ENCODE data around the gene HNRNPUL1.

The HNRNPUL1 gene

DNA sequence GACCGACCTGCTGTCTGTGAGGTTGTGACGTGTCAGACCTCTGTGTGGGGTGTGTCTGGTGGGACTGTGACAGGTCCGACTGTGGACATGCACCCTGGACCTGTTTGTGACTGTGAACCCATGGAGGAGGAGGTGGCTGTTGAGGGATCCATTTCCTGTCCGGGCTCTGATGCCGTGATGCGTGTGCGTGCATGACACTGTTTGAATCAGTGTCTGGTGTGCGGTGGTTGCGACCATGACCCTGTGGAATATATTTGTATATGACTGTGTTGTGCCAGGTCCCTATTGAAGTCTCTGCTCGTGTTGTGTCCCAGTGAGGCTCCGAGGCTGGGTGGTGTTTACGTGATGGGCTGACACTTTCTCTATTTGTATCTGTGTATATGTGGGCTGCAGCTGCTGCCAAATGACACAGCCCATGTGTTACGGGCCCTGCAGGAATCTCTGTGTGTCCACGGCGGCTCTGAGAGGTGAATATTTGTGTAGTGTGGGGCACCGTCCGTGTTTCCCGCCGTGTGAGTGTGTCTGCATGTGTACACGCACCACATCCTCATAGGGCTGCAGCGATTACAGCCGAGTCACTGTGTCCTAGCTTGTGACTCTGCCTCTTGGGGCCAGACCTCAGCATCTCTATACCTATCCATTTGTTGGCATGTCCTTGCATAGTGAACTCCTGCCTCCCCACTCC is 64.1 kb downstream of the HNRNPUL1 start:
- no peak for DNase-seq (ENCODE audit: low read depth)
- TF ChIP-seq, protein P1, sequence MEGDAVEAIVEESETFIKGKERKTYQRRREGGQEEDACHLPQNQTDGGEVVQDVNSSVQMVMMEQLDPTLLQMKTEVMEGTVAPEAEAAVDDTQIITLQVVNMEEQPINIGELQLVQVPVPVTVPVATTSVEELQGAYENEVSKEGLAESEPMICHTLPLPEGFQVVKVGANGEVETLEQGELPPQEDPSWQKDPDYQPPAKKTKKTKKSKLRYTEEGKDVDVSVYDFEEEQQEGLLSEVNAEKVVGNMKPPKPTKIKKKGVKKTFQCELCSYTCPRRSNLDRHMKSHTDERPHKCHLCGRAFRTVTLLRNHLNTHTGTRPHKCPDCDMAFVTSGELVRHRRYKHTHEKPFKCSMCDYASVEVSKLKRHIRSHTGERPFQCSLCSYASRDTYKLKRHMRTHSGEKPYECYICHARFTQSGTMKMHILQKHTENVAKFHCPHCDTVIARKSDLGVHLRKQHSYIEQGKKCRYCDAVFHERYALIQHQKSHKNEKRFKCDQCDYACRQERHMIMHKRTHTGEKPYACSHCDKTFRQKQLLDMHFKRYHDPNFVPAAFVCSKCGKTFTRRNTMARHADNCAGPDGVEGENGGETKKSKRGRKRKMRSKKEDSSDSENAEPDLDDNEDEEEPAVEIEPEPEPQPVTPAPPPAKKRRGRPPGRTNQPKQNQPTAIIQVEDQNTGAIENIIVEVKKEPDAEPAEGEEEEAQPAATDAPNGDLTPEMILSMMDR (conservative IDR thresholded peaks at IDR 0.05; ENCODE audit: control insufficient read depth, insufficient read depth, low read depth, low read length), result no peak
- no peak overlapping the region for H3K4me3 ChIP-seq (ENCODE audit: control insufficient read depth, low read depth, low read length)

DNA sequence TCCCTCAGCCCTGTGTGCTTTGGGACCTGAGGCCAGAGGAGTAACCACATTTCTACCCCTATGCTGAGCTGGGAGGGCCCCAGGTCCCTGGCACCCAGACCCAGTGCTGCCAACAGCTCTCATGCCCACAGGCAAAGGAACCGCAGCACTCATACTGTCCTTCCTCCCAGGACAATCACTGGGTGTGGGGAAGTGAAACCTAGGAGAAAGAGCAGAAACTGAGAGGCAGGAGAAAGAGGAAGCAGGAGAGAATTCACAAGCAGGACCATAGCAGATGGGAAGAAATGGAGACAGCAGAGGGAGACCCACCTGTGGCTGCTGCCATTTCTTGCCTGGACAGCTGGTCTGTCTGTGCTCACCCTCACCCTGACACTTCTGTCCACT is 64.7 kb downstream of the HNRNPUL1 start:
- DNase-seq (ENCODE audit: low read depth), result no peak
- TF ChIP-seq, protein P1 (conservative IDR thresholded peaks at IDR 0.05; ENCODE audit: control insufficient read depth, insufficient read depth, low read depth, low read length), result no peak
- H3K4me3 ChIP-seq (ENCODE audit: control insufficient read depth, low read depth, low read length), result no peak overlapping the region

DNA sequence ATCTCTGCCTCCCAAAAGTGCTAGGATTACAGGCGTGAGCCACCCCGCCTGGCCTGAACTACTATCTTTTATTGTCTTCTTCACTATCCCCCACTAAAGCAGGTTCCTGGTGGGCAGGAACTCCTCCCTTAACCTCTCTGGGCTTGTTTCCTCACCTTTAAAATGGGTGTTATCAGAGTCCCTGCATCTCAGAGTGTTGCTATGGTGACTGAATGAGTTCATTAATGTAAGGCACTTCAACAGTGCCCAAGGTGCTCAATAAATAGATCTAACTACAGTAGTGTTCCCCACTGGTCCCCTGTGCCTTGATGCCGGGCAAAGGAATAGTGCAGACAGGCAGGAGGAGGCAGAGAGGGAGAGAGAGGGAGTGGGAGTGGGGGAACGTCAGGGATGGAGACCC is 66.3 kb downstream of the HNRNPUL1 start:
- TF ChIP-seq, protein P1 (conservative IDR thresholded peaks at IDR 0.05; ENCODE audit: control insufficient read depth, insufficient read depth, low read depth, low read length), result no peak
- DNase-seq (ENCODE audit: low read depth), result no peak
- no peak overlapping the region for H3K4me3 ChIP-seq (ENCODE audit: control insufficient read depth, low read depth, low read length)

DNA sequence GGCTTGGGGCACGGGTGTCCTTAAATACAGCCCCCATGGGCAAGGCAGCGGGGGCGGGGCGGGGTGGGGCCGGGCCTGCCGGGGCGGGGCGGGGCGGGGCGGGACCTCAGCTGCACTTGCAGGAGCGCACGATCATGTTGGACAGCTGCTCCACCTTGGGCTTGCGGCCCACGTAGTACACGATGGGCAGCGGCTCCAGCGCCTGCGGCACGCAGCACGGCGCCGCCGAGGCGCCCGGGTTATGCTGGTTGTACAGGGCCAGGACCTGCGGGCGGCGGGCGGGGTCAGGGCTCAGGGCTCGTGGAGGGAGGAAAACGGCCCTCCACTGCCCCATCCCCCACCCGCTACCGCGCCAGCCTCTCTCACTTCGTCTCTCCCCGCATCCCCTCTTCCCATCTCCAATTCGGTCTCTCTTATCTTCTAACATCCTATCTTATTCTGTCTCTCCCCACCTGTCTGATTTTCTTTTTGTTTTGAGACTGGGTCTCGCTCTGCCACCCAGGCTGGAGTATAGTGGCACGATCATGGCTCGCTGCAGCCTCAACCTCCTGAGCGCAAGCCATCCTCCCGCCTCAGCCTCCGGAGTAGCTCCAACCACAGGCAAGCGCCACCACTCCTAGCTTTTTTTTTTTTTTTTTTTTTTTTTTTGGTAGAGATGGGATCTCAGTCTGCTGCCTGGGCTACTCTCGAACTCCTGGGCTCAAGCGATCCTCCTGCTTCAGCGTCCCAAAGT is 66.9 kb downstream of the HNRNPUL1 start:
- DNase-seq (ENCODE audit: low read depth), result no peak
- TF ChIP-seq, protein P1 (conservative IDR thresholded peaks at IDR 0.05; ENCODE audit: control insufficient read depth, insufficient read depth, low read depth, low read length), result no peak
- no peak overlapping the region for H3K4me3 ChIP-seq (ENCODE audit: control insufficient read depth, low read depth, low read length)

DNA sequence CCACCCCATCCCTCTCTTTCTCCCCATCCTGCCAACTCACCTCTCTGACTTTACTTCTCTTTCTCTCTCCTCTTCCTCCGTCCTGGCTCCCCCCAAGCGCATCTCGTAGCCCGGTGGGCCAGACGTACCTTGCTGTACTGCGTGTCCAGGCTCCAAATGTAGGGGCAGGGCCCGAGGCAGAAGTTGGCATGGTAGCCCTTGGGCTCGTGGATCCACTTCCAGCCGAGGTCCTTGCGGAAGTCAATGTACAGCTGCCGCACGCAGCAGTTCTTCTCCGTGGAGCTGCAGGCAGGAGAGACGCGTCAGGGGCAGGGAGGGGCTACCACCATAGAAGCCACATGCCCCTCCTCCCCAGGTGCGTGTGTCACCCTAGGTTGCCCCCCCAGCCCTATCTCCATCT is 67.8 kb downstream of the HNRNPUL1 start:
- no peak for DNase-seq (ENCODE audit: low read depth)
- TF ChIP-seq, protein P1 (conservative IDR thresholded peaks at IDR 0.05; ENCODE audit: control insufficient read depth, insufficient read depth, low read depth, low read length), result no peak
- no peak overlapping the region for H3K4me3 ChIP-seq (ENCODE audit: control insufficient read depth, low read depth, low read length)

DNA sequence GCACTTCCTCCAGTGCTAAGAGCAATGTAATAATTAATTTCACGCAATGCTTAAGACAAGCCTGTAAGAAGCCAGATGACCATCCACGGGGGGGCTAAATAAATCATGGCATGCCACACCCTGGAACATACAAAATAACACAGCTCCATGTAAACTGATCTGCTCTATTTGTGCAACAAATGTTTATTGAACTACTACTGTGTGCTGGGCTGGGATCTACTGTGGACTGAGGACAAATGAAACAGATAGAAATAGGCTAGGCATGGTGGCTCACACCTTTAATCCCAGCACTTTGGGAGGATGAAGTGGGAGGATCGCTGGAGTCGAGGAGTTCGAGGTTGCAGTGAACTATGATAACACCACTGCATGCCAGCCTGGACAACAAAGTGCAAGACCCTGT is 68.3 kb downstream of the HNRNPUL1 start:
- TF ChIP-seq, protein P1 (conservative IDR thresholded peaks at IDR 0.05; ENCODE audit: control insufficient read depth, insufficient read depth, low read depth, low read length), result no peak
- no peak for DNase-seq (ENCODE audit: low read depth)
- H3K4me3 ChIP-seq (ENCODE audit: control insufficient read depth, low read depth, low read length), result no peak overlapping the region

All from fibroblast of mammary gland (primary cell).